Measurements from ENCODE around the gene FCAR. TPM values are rescaled to one million over a fixed set of nuclear protein-coding genes. Genes with fewer than 3 reads are reported as not detected.
"Not testable (repeated sequence)": the region's sequence is repeated elsewhere in the genome, so short reads cannot be mapped to it uniquely, and the experiment has no call there.

The FCAR gene
- polyA plus RNA-seq, 3 donors = 147 to 239 (median 173) TPM

DNA sequence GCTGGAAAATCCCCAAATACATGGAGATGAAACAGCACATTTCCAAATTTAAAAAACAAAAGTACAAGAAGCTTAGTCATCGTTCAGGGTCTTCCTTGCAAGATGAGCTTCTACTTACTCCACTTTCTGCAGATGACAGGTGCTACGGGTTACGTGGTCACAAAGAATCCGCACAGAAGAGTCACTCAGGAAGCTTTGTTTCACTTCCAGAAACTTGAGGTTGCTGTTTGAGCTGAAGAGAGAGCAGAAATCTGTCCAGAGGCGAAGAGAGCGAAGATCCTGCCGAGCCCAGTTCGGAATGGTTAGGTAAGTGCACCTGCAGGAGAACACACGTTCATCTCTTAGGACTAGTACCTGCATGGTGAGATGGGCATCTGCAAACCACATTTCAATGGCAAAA, 63.9 kb downstream of the FCAR start:
- Histone ChIP-seq H3K79me2 (ENCODE audit: insufficient read depth, low read length) (no peaks in the 10 kb centered on the region), H3K4me3 (replicated peaks in 1 of 3; ENCODE audit: low read depth in 2 of 3, low read length in 3 of 3) (no peak overlapping the region), H3K9me3 (replicated peaks in 1 of 2; ENCODE audit: control insufficient read depth in 1 of 2, insufficient read depth in 1 of 2, low read length in 2 of 2) (no peaks in the 10 kb centered on the region), H3K27ac (ENCODE audit: low read depth in 1 of 2, low read length in 2 of 2) (no peak overlapping the region), H3K4me2 (replicated peaks; ENCODE audit: extremely low read depth, low read length, poor library complexity, severe bottlenecking) (no peak overlapping the region), H3K4me1 (ENCODE audit: control insufficient read depth in 1 of 2, insufficient read depth in 2 of 2, low read length in 2 of 2) (peaks cover 0 to 6% of the 10 kb centered on the region in 2 donors), H3K27me3 (ENCODE audit: control insufficient read depth in 2 of 2, insufficient read depth in 2 of 2, low read length in 2 of 2) (peaks cover 0 to 17% of the 10 kb centered on the region in 2 donors), H3K9ac (ENCODE audit: insufficient read depth, low read length, poor library complexity, severe bottlenecking) (no peak overlapping the region), H2AFZ (ENCODE audit: insufficient read depth, low read depth, low read length, poor library complexity, severe bottlenecking) (no peak overlapping the region), H3K36me3 (replicated peaks in 1 of 2; ENCODE audit: control insufficient read depth in 1 of 2, insufficient read depth in 2 of 2, low read length in 2 of 2) (no peaks in the 10 kb centered on the region), H4K20me1 (ENCODE audit: insufficient read depth, low read length) (no peaks in the 10 kb centered on the region)
- Mint-ChIP-seq H3K9me3 (no peaks in the 10 kb centered on the region), H3K4me1 (peaks cover 10% of the 10 kb centered on the region), H3K4me3 (no peak overlapping the region), H3K27ac (no peak overlapping the region), H3K27me3 (ENCODE audit: low read depth in 3 of 3) (peaks cover 34 to 55% (median 41%) of the 10 kb centered on the region in 3 donors), H3K36me3 (no peaks in the 10 kb centered on the region)
- 19% methylated on average over 4 of the region's 9 CpGs for WGBS (ENCODE audit: insufficient coverage)
- no peak for TF ChIP-seq CTCF (IDR thresholded peaks at IDR 0.05)
- peak; percentile 13 to 67 (median 32) for DNase-seq
- intact Hi-C loops (cut with micrococcal nuclease) = loop anchor here in 1 of 2 donors (10.0 kb wide), 1 partner anchor 443 kb away; no protein-coding TSS in a partner anchor

GRCh38 chr19:54938906-54939305, 64.9 kb downstream of the FCAR start:
- Histone ChIP-seq H3K79me2 (ENCODE audit: insufficient read depth, low read length) (no peaks in the 10 kb centered on the region), H3K27ac (ENCODE audit: low read depth in 1 of 2, low read length in 2 of 2) (no peak overlapping the region), H3K4me3 (replicated peaks in 1 of 3; ENCODE audit: low read depth in 2 of 3, low read length in 3 of 3) (no peak overlapping the region), H3K27me3 (ENCODE audit: control insufficient read depth in 2 of 2, insufficient read depth in 2 of 2, low read length in 2 of 2) (peaks cover 0 to 17% of the 10 kb centered on the region in 2 donors), H3K9me3 (replicated peaks in 1 of 2; ENCODE audit: control insufficient read depth in 1 of 2, insufficient read depth in 1 of 2, low read length in 2 of 2) (no peaks in the 10 kb centered on the region), H3K4me2 (replicated peaks; ENCODE audit: extremely low read depth, low read length, poor library complexity, severe bottlenecking) (no peak overlapping the region), H3K9ac (ENCODE audit: insufficient read depth, low read length, poor library complexity, severe bottlenecking) (no peak overlapping the region), H3K4me1 (ENCODE audit: control insufficient read depth in 1 of 2, insufficient read depth in 2 of 2, low read length in 2 of 2) (peaks cover 0 to 6% of the 10 kb centered on the region in 2 donors), H3K36me3 (replicated peaks in 1 of 2; ENCODE audit: control insufficient read depth in 1 of 2, insufficient read depth in 2 of 2, low read length in 2 of 2) (no peaks in the 10 kb centered on the region), H2AFZ (ENCODE audit: insufficient read depth, low read depth, low read length, poor library complexity, severe bottlenecking) (no peak overlapping the region), H4K20me1 (ENCODE audit: insufficient read depth, low read length) (no peaks in the 10 kb centered on the region)
- TF ChIP-seq CTCF (IDR thresholded peaks at IDR 0.05) = no peak
- no peaks in the 10 kb centered on the region for H3K9me3 Mint-ChIP-seq
- intact Hi-C loops (cut with micrococcal nuclease) = loop anchor here in 1 of 2 donors (10.0 kb wide), 1 partner anchor 444 kb away; no protein-coding TSS in a partner anchor
- DNase-seq = no peak
- H3K4me3 Mint-ChIP-seq = peak overlapping the region in 1 of 2 donors; percentile 18
- H3K27me3 Mint-ChIP-seq (ENCODE audit: low read depth in 3 of 3) = peaks cover 32 to 54% (median 39%) of the 10 kb centered on the region in 3 donors
- H3K36me3 Mint-ChIP-seq = no peaks in the 10 kb centered on the region
- no peak overlapping the region for H3K27ac Mint-ChIP-seq
- peaks cover 10% of the 10 kb centered on the region for H3K4me1 Mint-ChIP-seq
- 87% methylated on average over 8 of the region's 11 CpGs for WGBS (ENCODE audit: insufficient coverage)

- not testable (repeated sequence) for H3K9ac ChIP-seq (ENCODE audit: insufficient read depth, low read length, poor library complexity, severe bottlenecking); H4K20me1 ChIP-seq (ENCODE audit: insufficient read depth, low read length); H3K9me3 Mint-ChIP-seq; H3K36me3 Mint-ChIP-seq; H3K4me2 ChIP-seq (replicated peaks; ENCODE audit: extremely low read depth, low read length, poor library complexity, severe bottlenecking); H3K4me3 ChIP-seq (replicated peaks in 1 of 3; ENCODE audit: low read depth in 2 of 3, low read length in 3 of 3); H3K79me2 ChIP-seq (ENCODE audit: insufficient read depth, low read length); H3K36me3 ChIP-seq (replicated peaks in 1 of 2; ENCODE audit: control insufficient read depth in 1 of 2, insufficient read depth in 2 of 2, low read length in 2 of 2); H2AFZ ChIP-seq (ENCODE audit: insufficient read depth, low read depth, low read length, poor library complexity, severe bottlenecking); H3K4me1 ChIP-seq (ENCODE audit: control insufficient read depth in 1 of 2, insufficient read depth in 2 of 2, low read length in 2 of 2); H3K27ac ChIP-seq (ENCODE audit: low read depth in 1 of 2, low read length in 2 of 2); H3K9me3 ChIP-seq (replicated peaks in 1 of 2; ENCODE audit: control insufficient read depth in 1 of 2, insufficient read depth in 1 of 2, low read length in 2 of 2); H3K27ac Mint-ChIP-seq; DNase-seq
- 87% methylated on average over 5 of the region's 28 CpGs for WGBS (ENCODE audit: insufficient coverage)
- peaks cover 10% of the 10 kb centered on the region for H3K4me1 Mint-ChIP-seq
- peaks cover 32 to 54% (median 43%) of the 10 kb centered on the region in 3 donors for H3K27me3 Mint-ChIP-seq (ENCODE audit: low read depth in 3 of 3)
- peaks cover 0 to 17% of the 10 kb centered on the region in 2 donors for H3K27me3 ChIP-seq (ENCODE audit: control insufficient read depth in 2 of 2, insufficient read depth in 2 of 2, low read length in 2 of 2)
- H3K4me3 Mint-ChIP-seq = peak overlapping the region in 1 of 2 donors; percentile 51
- intact Hi-C loops (cut with micrococcal nuclease) = loop anchor here in 1 of 2 donors (10.0 kb wide), 1 partner anchor 445 kb away; no protein-coding TSS in a partner anchor
Measured at GRCh38 chr19:54939538-54939937, 65.5 kb downstream of the FCAR start.

Measured in CD14-positive monocyte (primary cell).